GM20000 (cell line): Measurements from ENCODE around the gene SPATA9.

Experiments
- DNase-seq: peaks from one replicate; pipeline ENCODE4 v3.0.0; 2012; ENCODE audit warnings: low spot score
- CTCF ChIP-seq: IDR thresholded peaks from 2 replicates; pipeline ENCODE4 v1.5.1; 2012; ENCODE audit warnings: mild to moderate bottlenecking, control low read depth; ENCODE audit errors: extremely low read depth, missing control alignments

SPATA9 gene

GRCh38 chr5:95682891-95683290 lies at the start of gene SPATA9:
TSS of gene SPATA9 (minus strand) at chr5:95682991. CDS start at chr5:95682854, 137 bp downstream.
- no peak for DNase-seq
- no peak for TF ChIP-seq CTCF

GRCh38 chr5:95731571-95732554 lies 49.1 kb upstream of the SPATA9 start:
- peak; percentile 37 for DNase-seq
- TF ChIP-seq CTCF: no peak

GRCh38 chr5:95730730-95731570 lies 48.2 kb upstream of the SPATA9 start, which contains the start of gene RHOBTB3:
TSS of gene RHOBTB3 (plus strand) at chr5:95731336. CDS start at chr5:95731683, 347 bp downstream.
- peak; percentile 11 for TF ChIP-seq CTCF
- DNase-seq: peak; percentile 73

GRCh38 chr5:95730011-95730700 lies 47.4 kb upstream of the SPATA9 start:
- TF ChIP-seq CTCF: no peak
- no peak for DNase-seq

GRCh38 chr5:95729115-95730010 lies 46.6 kb upstream of the SPATA9 start:
- DNase-seq: no peak
- TF ChIP-seq CTCF: no peak

GRCh38 chr5:95728494-95729114 lies 45.8 kb upstream of the SPATA9 start:
- TF ChIP-seq CTCF: no peak
- DNase-seq: no peak
